ENCODE results near the gene IFITM5.
"Not testable (repeated sequence)": the region's sequence is repeated elsewhere in the genome, so short reads cannot be mapped to it uniquely, and the experiment has no call there.

The IFITM5 gene

GRCh38 chr11:289712-290620 is 9.4 kb downstream of the IFITM5 start:
- Histone ChIP-seq H3K9me3 (ENCODE audit: control insufficient read depth, low read length) (no peaks in the 10 kb centered on the region), H3K9ac (ENCODE audit: low read length) (no peak overlapping the region), H3K4me1 (ENCODE audit: control insufficient read depth, insufficient read depth, low read length) (peaks cover 4% of the 10 kb centered on the region), H3K27me3 (replicated peaks; ENCODE audit: control insufficient read depth, insufficient read depth, low read length) (peaks cover 15% of the 10 kb centered on the region), H3K4me3 (ENCODE audit: low read length) (peak overlapping the region; percentile 41), H3K36me3 (ENCODE audit: control insufficient read depth, insufficient read depth, low read length, severe bottlenecking) (no peaks in the 10 kb centered on the region)
- DNase-seq (ENCODE audit: low read depth), result no peak

- H3K27me3 ChIP-seq (replicated peaks; ENCODE audit: control insufficient read depth, insufficient read depth, low read length), result peaks cover 15% of the 10 kb centered on the region
- no peak for DNase-seq (ENCODE audit: low read depth)
- no peak overlapping the region for H3K9ac ChIP-seq (ENCODE audit: low read length)
- peak overlapping the region; percentile 41 for H3K4me3 ChIP-seq (ENCODE audit: low read length)
- peaks cover 4% of the 10 kb centered on the region for H3K4me1 ChIP-seq (ENCODE audit: control insufficient read depth, insufficient read depth, low read length)
- no peaks in the 10 kb centered on the region for H3K36me3 ChIP-seq (ENCODE audit: control insufficient read depth, insufficient read depth, low read length, severe bottlenecking)
- no peaks in the 10 kb centered on the region for H3K9me3 ChIP-seq (ENCODE audit: control insufficient read depth, low read length)
Observed at GRCh38 chr11:289398-289711, 10.0 kb downstream of the IFITM5 start.

- Histone ChIP-seq H3K9ac (ENCODE audit: low read length) (peak within 1 kb of the TSS; percentile 64), H3K9me3 (ENCODE audit: control insufficient read depth, low read length) (no peaks in the 10 kb centered on the region), H3K4me1 (ENCODE audit: control insufficient read depth, insufficient read depth, low read length) (peaks cover 4% of the 10 kb centered on the region), H3K36me3 (ENCODE audit: control insufficient read depth, insufficient read depth, low read length, severe bottlenecking) (no peaks in the 10 kb centered on the region), H3K4me3 (ENCODE audit: low read length) (peak within 1 kb of the TSS; percentile 79), H3K27me3 (replicated peaks; ENCODE audit: control insufficient read depth, insufficient read depth, low read length) (peaks cover 21% of the 10 kb centered on the region)
- DNase-seq (ENCODE audit: low read depth), result peak; percentile 79
Observed at GRCh38 chr11:288478-289397, 10.6 kb downstream of the IFITM5 start, which contains the start of gene PGGHG. Gene PGGHG (plus strand): TSS chr11:289126. CDS start chr11:289817, 691 bp downstream.

GRCh38 chr11:287821-288477 is 11.4 kb downstream of the IFITM5 start:
- Histone ChIP-seq H3K9me3 (ENCODE audit: control insufficient read depth, low read length) (no peaks in the 10 kb centered on the region), H3K27me3 (replicated peaks; ENCODE audit: control insufficient read depth, insufficient read depth, low read length) (peaks cover 26% of the 10 kb centered on the region), H3K4me1 (ENCODE audit: control insufficient read depth, insufficient read depth, low read length) (peaks cover 4% of the 10 kb centered on the region), H3K36me3 (ENCODE audit: control insufficient read depth, insufficient read depth, low read length, severe bottlenecking) (no peaks in the 10 kb centered on the region), H3K4me3 (ENCODE audit: low read length) (peak overlapping the region; percentile 79), H3K9ac (ENCODE audit: low read length) (peak overlapping the region; percentile 64)
- no peak for DNase-seq (ENCODE audit: low read depth)

- peaks cover 33% of the 10 kb centered on the region for H3K27me3 ChIP-seq (replicated peaks; ENCODE audit: control insufficient read depth, insufficient read depth, low read length)
- H3K9me3 ChIP-seq (ENCODE audit: control insufficient read depth, low read length); H3K9ac ChIP-seq (ENCODE audit: low read length); H3K4me3 ChIP-seq (ENCODE audit: low read length); H3K36me3 ChIP-seq (ENCODE audit: control insufficient read depth, insufficient read depth, low read length, severe bottlenecking); H3K4me1 ChIP-seq (ENCODE audit: control insufficient read depth, insufficient read depth, low read length); DNase-seq (ENCODE audit: low read depth): not testable (repeated sequence)
Observed at GRCh38 chr11:286977-287820, 12.1 kb downstream of the IFITM5 start.

GRCh38 chr11:285894-286220 is 13.5 kb downstream of the IFITM5 start:
- DNase-seq (ENCODE audit: low read depth), result no peak
- no peak overlapping the region for H3K9ac ChIP-seq (ENCODE audit: low read length)
- peaks cover 4% of the 10 kb centered on the region for H3K4me1 ChIP-seq (ENCODE audit: control insufficient read depth, insufficient read depth, low read length)
- H3K4me3 ChIP-seq (ENCODE audit: low read length), result no peak overlapping the region
- H3K36me3 ChIP-seq (ENCODE audit: control insufficient read depth, insufficient read depth, low read length, severe bottlenecking), result no peaks in the 10 kb centered on the region
- H3K27me3 ChIP-seq (replicated peaks; ENCODE audit: control insufficient read depth, insufficient read depth, low read length), result peaks cover 46% of the 10 kb centered on the region
- H3K9me3 ChIP-seq (ENCODE audit: control insufficient read depth, low read length), result no peaks in the 10 kb centered on the region

- no peak for DNase-seq (ENCODE audit: low read depth)
- Histone ChIP-seq H3K4me3 (ENCODE audit: low read length) (no peak overlapping the region), H3K9ac (ENCODE audit: low read length) (no peak overlapping the region), H3K27me3 (replicated peaks; ENCODE audit: control insufficient read depth, insufficient read depth, low read length) (peaks cover 51% of the 10 kb centered on the region), H3K9me3 (ENCODE audit: control insufficient read depth, low read length) (no peaks in the 10 kb centered on the region), H3K4me1 (ENCODE audit: control insufficient read depth, insufficient read depth, low read length) (peaks cover 4% of the 10 kb centered on the region), H3K36me3 (ENCODE audit: control insufficient read depth, insufficient read depth, low read length, severe bottlenecking) (no peaks in the 10 kb centered on the region)
Observed at GRCh38 chr11:285021-285893, 14.1 kb downstream of the IFITM5 start.

- peaks cover 51% of the 10 kb centered on the region for H3K27me3 ChIP-seq (replicated peaks; ENCODE audit: control insufficient read depth, insufficient read depth, low read length)
- peaks cover 4% of the 10 kb centered on the region for H3K4me1 ChIP-seq (ENCODE audit: control insufficient read depth, insufficient read depth, low read length)
- H3K9ac ChIP-seq (ENCODE audit: low read length), result no peak overlapping the region
- no peak overlapping the region for H3K4me3 ChIP-seq (ENCODE audit: low read length)
- H3K36me3 ChIP-seq (ENCODE audit: control insufficient read depth, insufficient read depth, low read length, severe bottlenecking), result no peaks in the 10 kb centered on the region
- no peak for DNase-seq (ENCODE audit: low read depth)
- H3K9me3 ChIP-seq (ENCODE audit: control insufficient read depth, low read length), result no peaks in the 10 kb centered on the region
Observed at GRCh38 chr11:284105-285020, 15.0 kb downstream of the IFITM5 start.

- peaks cover 51% of the 10 kb centered on the region for H3K27me3 ChIP-seq (replicated peaks; ENCODE audit: control insufficient read depth, insufficient read depth, low read length)
- H3K4me1 ChIP-seq (ENCODE audit: control insufficient read depth, insufficient read depth, low read length), result peaks cover 4% of the 10 kb centered on the region
- H3K9me3 ChIP-seq (ENCODE audit: control insufficient read depth, low read length), result no peaks in the 10 kb centered on the region
- H3K9ac ChIP-seq (ENCODE audit: low read length), result no peak overlapping the region
- H3K36me3 ChIP-seq (ENCODE audit: control insufficient read depth, insufficient read depth, low read length, severe bottlenecking), result no peaks in the 10 kb centered on the region
- H3K4me3 ChIP-seq (ENCODE audit: low read length), result no peak overlapping the region
- DNase-seq (ENCODE audit: low read depth), result no peak
Observed at GRCh38 chr11:283405-284104, 15.8 kb downstream of the IFITM5 start.
